GM21515 (cell line): Measurements from ENCODE around the gene SPOCD1.

Experiments used
- ATAC-seq: cut with Tn5 transposase; IDR thresholded peaks from one replicate; pipeline ENCODE4 v1.9.1; 2021; ENCODE audit not compliant: unreplicated experiment

SPOCD1 gene

GRCh38 chr1:31742462-31743212 lies 73.2 kb downstream of the SPOCD1 start:
- ATAC-seq: no peak
